OCI-LY1 (cell line): ENCODE results near the gene SIX5.

Experiments used
- H2AFZ ChIP-seq: fragments of 200-600 bp; sonication (generic), shearing (Covaris generic); 2 replicates; pipeline ENCODE4 v1.6.0; 2014; ENCODE audit warnings: antibody characterized with exemption, mild to moderate bottlenecking, low read length
- H3F3A ChIP-seq: fragments of 200-600 bp; sonication (generic), shearing (Covaris generic); 2 replicates; pipeline ENCODE4 v1.6.0; 2014; ENCODE audit warnings: mild to moderate bottlenecking, antibody characterized with exemption, low read length, moderate library complexity; ENCODE audit not compliant: insufficient read depth
- H3K27ac ChIP-seq: fragments of 200-600 bp; sonication (generic); 2 replicates; pipeline ENCODE4 v1.5.1; 2014; ENCODE audit warnings: low read length, mixed run types, mild to moderate bottlenecking, low read depth; ENCODE audit not compliant: poor library complexity, severe bottlenecking
- H3K27me3 ChIP-seq: fragments of 200-600 bp; sonication (generic); 2 replicates; pipeline ENCODE4 v1.6.0; 2014; ENCODE audit warnings: antibody characterized with exemption, mild to moderate bottlenecking, low read length, moderate library complexity; ENCODE audit not compliant: insufficient read depth
- H3K36me3 ChIP-seq: fragments of 200-600 bp; sonication (generic); 2 replicates; pipeline ENCODE4 v1.6.1; 2014; ENCODE audit warnings: mild to moderate bottlenecking, antibody characterized with exemption, low read length, moderate library complexity, mixed read lengths; ENCODE audit not compliant: insufficient read depth
- H3K4me1 ChIP-seq: fragments of 200-600 bp; sonication (generic); 2 replicates; pipeline ENCODE4 v1.5.1; 2014; ENCODE audit warnings: mild to moderate bottlenecking, low read length, moderate library complexity; ENCODE audit not compliant: insufficient read depth, severe bottlenecking
- H3K4me2 ChIP-seq: fragments of 200-600 bp; sonication (generic), shearing (Covaris generic); 2 replicates; pipeline ENCODE4 v1.6.1; 2014; ENCODE audit warnings: low read length
- H3K4me3 ChIP-seq: fragments of 200-600 bp; sonication (generic); 2 replicates; pipeline ENCODE4 v1.5.1; 2014; ENCODE audit warnings: low read length, low read depth, mild to moderate bottlenecking, mixed read lengths; ENCODE audit not compliant: poor library complexity, severe bottlenecking
- H3K79me2 ChIP-seq: fragments of 200-600 bp; shearing (Covaris generic); 2 replicates; pipeline ENCODE4 v1.6.1; 2016; ENCODE audit warnings: mixed run types, low read length, mixed read lengths; ENCODE audit not compliant: insufficient read depth
- H3K9ac ChIP-seq: fragments of 200-600 bp; sonication (generic), shearing (Covaris generic); 2 replicates; pipeline ENCODE4 v1.6.1; 2014; ENCODE audit warnings: mild to moderate bottlenecking, low read length, mixed read lengths
- H3K9me2 ChIP-seq: fragments of 200-600 bp; sonication (generic), shearing (Covaris generic); 2 replicates; pipeline ENCODE4 v1.6.1; 2014; ENCODE audit warnings: low read depth, mild to moderate bottlenecking, low read length, mixed read lengths
- H3K9me3 ChIP-seq: fragments of 200-600 bp; shearing (Covaris generic); 2 replicates; pipeline ENCODE4 v1.6.1; 2014; ENCODE audit warnings: low read length, mixed read lengths
- H4K20me1 ChIP-seq: fragments of 200-600 bp; sonication (generic), shearing (Covaris generic); 2 replicates; pipeline ENCODE4 v1.6.0; 2016; ENCODE audit warnings: mild to moderate bottlenecking, low read length; ENCODE audit not compliant: insufficient read depth
- EZH2 ChIP-seq: fragments of 200-600 bp; sonication (generic), shearing (Covaris generic); IDR thresholded peaks from 2 replicates; pipeline ENCODE4 v1.8.0; 2017; ENCODE audit warnings: borderline replicate concordance, mixed run types, mild to moderate bottlenecking, antibody characterized with exemption, low read length, moderate library complexity, mixed read lengths
- TF ChIP-seq, protein P1 (sequence below): fragments of 200-600 bp; sonication (generic), shearing (Covaris generic); IDR thresholded peaks from 2 replicates; pipeline ENCODE4 v1.5.1; 2017; ENCODE audit warnings: mild to moderate bottlenecking, antibody characterized with exemption, low read length, moderate library complexity, mixed read lengths

Gene SIX5

DNA sequence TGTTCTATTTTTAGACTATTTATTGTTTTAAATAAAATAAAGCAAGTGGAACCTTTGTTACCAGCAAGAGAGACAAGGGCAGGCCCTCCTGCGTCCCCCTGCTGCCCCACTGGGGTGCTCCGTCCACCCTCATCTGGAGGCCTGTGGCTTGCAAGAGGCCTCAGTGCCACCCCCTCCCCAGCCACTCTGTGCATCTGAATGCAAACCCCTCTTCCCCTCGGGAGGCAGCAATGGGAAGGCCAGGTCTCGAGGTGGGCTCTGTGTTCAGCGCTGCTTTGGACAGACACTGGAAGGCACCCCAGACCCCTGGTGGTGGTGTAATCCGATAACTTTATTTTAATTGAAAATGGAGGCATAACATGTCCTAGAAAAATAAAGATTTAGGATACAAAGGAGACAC lies 4.6 kb downstream of the SIX5 start:
- Histone ChIP-seq H3K4me3 (no peak overlapping the region), H3F3A (no peaks in the 10 kb centered on the region), H3K27ac (no peak overlapping the region), H4K20me1 (no peaks in the 10 kb centered on the region), H3K9me3 (no peaks in the 10 kb centered on the region), H3K4me2 (no peak overlapping the region), H3K79me2 (no peaks in the 10 kb centered on the region), H3K36me3 (no peaks in the 10 kb centered on the region), H3K4me1 (peaks cover 6% of the 10 kb centered on the region), H3K27me3 (no peaks in the 10 kb centered on the region; the same call in 1 of the 2 replicates), H3K9ac (no peak overlapping the region), H2AFZ (no peak overlapping the region), H3K9me2 (no peaks in the 10 kb centered on the region)
- TF ChIP-seq, protein P1, sequence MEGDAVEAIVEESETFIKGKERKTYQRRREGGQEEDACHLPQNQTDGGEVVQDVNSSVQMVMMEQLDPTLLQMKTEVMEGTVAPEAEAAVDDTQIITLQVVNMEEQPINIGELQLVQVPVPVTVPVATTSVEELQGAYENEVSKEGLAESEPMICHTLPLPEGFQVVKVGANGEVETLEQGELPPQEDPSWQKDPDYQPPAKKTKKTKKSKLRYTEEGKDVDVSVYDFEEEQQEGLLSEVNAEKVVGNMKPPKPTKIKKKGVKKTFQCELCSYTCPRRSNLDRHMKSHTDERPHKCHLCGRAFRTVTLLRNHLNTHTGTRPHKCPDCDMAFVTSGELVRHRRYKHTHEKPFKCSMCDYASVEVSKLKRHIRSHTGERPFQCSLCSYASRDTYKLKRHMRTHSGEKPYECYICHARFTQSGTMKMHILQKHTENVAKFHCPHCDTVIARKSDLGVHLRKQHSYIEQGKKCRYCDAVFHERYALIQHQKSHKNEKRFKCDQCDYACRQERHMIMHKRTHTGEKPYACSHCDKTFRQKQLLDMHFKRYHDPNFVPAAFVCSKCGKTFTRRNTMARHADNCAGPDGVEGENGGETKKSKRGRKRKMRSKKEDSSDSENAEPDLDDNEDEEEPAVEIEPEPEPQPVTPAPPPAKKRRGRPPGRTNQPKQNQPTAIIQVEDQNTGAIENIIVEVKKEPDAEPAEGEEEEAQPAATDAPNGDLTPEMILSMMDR: no peak
- TF ChIP-seq EZH2: no peak

DNA sequence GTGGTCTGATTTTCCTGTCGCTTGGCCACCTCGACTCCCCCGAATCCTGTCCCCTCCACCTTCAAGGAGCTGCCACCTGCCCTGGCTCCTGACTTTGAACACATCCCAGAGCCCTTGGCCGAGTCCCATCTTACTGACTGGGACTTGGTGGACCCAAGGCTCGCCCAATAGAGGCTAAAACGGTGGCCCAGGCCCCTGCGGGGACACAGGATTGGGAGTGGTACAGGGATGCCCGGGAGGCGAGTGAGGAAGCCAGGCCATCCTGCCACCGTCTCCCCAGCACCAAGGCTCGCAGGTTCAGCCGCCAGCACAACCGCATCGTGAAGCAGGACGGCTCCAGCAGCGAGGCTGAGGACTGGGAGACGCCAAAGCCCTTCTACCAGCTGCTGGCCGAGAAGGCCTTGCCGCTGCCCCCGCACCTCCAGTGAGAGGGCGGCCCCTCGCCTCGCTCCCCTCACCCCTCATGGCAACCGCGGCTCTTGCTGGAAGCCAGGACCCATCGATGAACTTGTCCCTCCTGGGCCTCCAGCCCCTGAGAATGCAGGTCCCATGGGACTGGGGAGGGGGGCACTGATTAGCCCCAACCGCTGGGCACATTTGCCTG lies 5.3 kb downstream of the SIX5 start:
- H3K4me1 ChIP-seq: peaks cover 6% of the 10 kb centered on the region
- H3K27me3 ChIP-seq: no peaks in the 10 kb centered on the region; the same call in 1 of the 2 replicates
- no peaks in the 10 kb centered on the region for H3K9me2 ChIP-seq
- no peaks in the 10 kb centered on the region for H3F3A ChIP-seq
- H4K20me1 ChIP-seq: no peaks in the 10 kb centered on the region
- no peak overlapping the region for H2AFZ ChIP-seq
- no peak overlapping the region for H3K9ac ChIP-seq
- no peak overlapping the region for H3K27ac ChIP-seq
- H3K9me3 ChIP-seq: no peaks in the 10 kb centered on the region
- H3K4me2 ChIP-seq: no peak overlapping the region
- no peak overlapping the region for H3K4me3 ChIP-seq
- no peaks in the 10 kb centered on the region for H3K36me3 ChIP-seq
- TF ChIP-seq, protein P1: no peak
- TF ChIP-seq EZH2: no peak
- no peaks in the 10 kb centered on the region for H3K79me2 ChIP-seq

DNA sequence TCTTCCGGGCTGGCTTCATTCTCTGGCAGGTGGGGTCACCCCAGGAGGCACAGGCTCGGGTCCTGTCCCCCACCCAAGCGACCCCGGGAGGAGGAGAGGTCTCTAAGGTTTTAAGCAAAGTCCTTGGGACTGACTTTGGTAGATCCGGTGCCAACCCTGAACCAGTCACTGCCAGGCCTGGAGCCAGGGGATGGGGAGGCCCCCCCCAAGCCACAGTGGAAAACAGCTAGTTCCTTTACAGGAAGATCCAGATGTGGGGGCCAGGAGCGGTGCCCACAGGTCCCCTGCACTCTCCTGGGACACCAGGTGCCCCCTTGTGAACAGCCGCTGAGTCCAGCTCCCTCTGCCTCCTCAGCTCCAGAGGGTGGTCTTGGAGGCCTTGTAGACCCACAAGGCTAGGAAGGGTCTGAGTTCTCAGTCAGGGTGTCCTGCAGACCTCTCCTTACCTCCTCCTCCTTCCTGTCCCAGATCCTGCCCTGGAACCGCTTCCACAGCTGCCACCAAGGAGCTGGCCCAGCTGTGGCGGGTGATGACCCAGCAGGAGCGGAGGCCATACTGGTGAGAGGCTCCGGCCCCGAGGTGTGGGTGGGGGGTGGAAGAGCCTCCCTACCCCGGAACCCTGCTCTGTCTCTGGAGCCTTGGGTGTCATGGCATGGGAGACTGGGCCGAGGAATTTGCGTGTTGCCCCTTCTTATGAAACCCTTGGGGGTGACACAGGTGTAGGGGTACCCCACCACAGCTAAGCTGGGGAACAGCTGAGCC lies 6.0 kb downstream of the SIX5 start:
- no peaks in the 10 kb centered on the region for H3F3A ChIP-seq
- H4K20me1 ChIP-seq: no peaks in the 10 kb centered on the region
- no peaks in the 10 kb centered on the region for H3K9me2 ChIP-seq
- no peaks in the 10 kb centered on the region for H3K9me3 ChIP-seq
- H3K9ac ChIP-seq: no peak overlapping the region
- TF ChIP-seq, protein P1: no peak
- no peak for TF ChIP-seq EZH2
- H3K27me3 ChIP-seq: no peaks in the 10 kb centered on the region; the same call in 1 of the 2 replicates
- no peaks in the 10 kb centered on the region for H3K79me2 ChIP-seq
- H3K36me3 ChIP-seq: no peaks in the 10 kb centered on the region
- no peak overlapping the region for H3K4me3 ChIP-seq
- H2AFZ ChIP-seq: no peak overlapping the region
- H3K27ac ChIP-seq: no peak overlapping the region
- H3K4me2 ChIP-seq: no peak overlapping the region
- peaks cover 3% of the 10 kb centered on the region for H3K4me1 ChIP-seq
